Parietal lobe (tissue), 2 donors: ENCODE results near the gene SLC2A9. TPM values are rescaled to one million over a fixed set of nuclear protein-coding genes. Genes with fewer than 3 reads are reported as not detected.

Experiments used
- small RNA-seq: library from RNA; depleted of rRNA; stranded (forward); fragments of <200 nt; gene quantifications from one replicate; pipeline ENCODE3, GENCODE V24; 2014; ENCODE audit warnings: low replicate concordance
- total RNA-seq: library from RNA; depleted of rRNA; stranded (reverse); fragments of >200 nt; gene quantifications from one replicate; pipeline ENCODE4 v1.2.3, GENCODE V29; 2014

SLC2A9 gene
- 7.2 TPM for total RNA-seq

DNA sequence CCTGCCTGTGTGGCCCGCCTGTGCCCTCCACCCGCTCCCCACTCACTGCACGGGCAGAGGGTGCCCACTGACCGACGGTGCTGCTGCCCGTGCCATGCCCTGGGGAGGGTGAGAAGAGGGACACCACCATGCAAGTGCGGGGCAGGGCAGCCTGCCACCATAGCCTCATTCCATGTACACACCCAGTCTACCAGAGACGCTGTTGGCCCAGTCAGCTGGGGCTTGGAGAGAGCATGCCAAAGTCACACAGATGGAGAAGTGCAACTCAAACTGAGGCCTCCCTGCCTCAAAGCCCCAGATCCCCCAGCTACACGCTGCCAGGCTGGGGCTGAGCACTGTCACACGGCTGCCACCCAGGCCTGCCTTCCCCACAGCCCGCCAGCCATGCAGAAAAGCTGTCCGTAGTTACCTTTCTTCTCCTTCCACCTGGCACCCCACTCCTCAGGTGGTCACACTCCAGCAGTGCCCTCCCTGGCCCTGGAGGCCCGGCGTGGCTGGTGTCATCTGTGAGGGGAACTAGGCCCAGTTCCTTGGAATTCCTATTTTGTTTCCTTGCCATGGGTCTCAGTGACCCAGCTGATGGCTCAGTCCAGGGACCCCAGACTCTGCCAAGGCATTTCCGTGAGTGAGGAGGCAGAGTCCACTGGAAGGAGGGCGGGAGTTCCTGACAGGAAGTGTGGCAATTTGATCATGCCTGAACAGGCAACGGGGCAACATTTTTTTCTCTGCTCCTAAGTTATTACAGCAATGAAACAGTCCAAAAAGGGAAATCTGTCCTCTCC lies at the start of gene SLC2A9:
Gene SLC2A9, minus strand, starts transcription at position 627 of the 782 bp plus-strand sequence. Its CDS starts 68 bp downstream, at position 559.

DNA sequence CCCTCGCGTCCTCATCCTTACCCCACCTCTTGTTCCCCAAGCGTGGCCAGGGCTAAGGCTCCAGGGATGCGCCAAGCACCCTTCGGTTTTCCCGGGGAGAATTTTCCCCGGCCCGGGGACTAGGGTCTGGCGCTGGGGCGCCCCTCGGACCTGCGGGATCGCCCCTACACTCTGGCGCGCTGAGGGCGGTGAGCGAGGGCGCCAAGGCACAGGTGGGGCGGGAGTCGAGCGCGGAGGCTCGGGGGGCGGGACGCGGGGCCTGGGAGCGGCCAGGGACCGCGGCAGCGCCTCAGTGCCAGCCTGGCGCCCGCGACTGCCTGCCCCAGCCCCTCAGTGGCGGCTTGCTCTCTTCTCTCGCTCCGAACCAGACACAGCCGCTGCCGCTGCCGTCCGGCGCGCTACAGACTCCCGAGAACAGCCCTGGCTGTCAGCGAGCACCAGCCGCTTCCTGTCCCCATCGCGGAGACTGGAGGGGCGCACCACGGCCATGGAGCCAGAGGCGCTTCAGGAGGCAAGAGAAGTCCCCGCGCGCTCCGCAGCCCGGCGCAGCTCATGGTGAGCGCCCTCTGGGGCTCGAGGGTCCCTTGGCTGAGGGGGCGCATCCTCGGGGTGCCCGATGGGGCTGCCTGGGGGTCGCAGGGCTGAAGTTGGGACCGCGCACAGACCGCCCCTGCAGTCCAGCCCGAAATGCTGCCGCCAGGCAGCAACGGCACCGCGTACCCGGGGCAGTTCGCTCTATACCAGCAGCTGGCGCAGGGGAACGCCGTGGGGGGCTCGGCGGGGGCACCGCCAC lies 239.8 kb downstream of the SLC2A9 start, which contains the start of gene DRD5:
Gene DRD5, plus strand, starts transcription at position 292 of the 793 bp plus-strand sequence. Its CDS starts 396 bp downstream, at position 688.

Small RNA genes lying within 50 kb of the gene (small RNA-seq; reads per million reads assigned to genes)
- not detected for gene RNA5SP154

Other genes starting within 250 kb of the SLC2A9 start
- gene DRD5, start 239.9 kb downstream of the SLC2A9 start, total RNA-seq = 0.63 TPM
- 82.0 TPM for gene WDR1, start 95.3 kb upstream of the SLC2A9 start, total RNA-seq